ENCODE data around the gene WNT16. TPM values are rescaled to one million over a fixed set of nuclear protein-coding genes. Genes with fewer than 3 reads are reported as not detected.

WNT16 gene
- total RNA-seq, 2 experiments from 2014 or later = not detected

DNA sequence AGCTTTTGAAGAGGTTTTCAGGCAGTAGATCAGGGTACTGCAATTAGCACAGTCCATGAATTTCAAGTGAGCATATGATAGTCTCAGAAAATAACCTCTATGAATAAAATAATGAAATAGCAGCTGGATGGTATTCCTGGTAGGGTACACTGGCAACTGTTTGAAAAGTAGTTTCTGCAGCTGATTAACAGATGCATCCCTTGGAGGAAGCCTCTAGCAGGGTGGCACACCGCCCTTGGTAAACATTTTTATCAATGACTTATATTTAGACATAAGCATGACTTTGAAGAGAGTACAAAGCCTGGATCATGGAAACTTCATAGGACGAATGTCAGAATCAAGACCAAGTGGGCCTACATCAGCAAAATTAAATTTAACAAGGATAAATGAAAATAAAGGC lies 26.8 kb downstream of the WNT16 start:
- Mint-ChIP-seq H3K36me3 (ENCODE audit: low read depth) (peaks cover 35% of the 10 kb centered on the region), H3K27me3 (no peaks in the 10 kb centered on the region), H3K4me3 (no peak overlapping the region), H3K27ac (no peak overlapping the region), H3K4me1 (ENCODE audit: low read depth) (no peaks in the 10 kb centered on the region), H3K9me3 (no peaks in the 10 kb centered on the region)
- intact Hi-C loops (cut with micrococcal nuclease) = no loop called here
- ChIA-PET POLR2A (no interaction called here), CTCF (interaction anchor here (1.0 kb wide), 1 partner anchor 12 kb away, joined by 3 read pairs; no protein-coding TSS in a partner anchor)
- no peak for ATAC-seq
- DNase-seq = no peak
- TF ChIP-seq CTCF (IDR thresholded peaks at IDR 0.05) = no peak

DNA sequence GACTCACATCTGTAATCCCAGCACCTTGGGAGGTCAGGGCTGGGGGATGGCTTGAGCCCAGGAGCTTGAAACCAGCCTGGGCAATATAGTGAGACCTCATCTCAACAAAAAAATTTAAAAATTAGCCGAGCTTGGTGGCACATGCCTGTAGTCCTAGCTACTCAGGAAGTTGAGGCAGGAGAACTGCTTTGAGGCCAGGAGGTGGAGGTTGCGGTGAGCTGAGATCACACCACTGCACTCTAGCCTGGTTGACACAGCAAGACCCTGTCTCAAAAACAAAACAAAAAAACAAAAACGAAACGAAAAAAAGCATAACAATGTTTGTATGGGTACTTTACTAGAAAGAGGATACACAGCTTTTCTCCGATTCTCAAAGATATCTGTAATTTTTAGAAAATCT lies 31.8 kb downstream of the WNT16 start:
- no peaks in the 10 kb centered on the region for H3K9me3 Mint-ChIP-seq
- H3K36me3 Mint-ChIP-seq (ENCODE audit: low read depth) = peaks cover 42% of the 10 kb centered on the region
- DNase-seq (peak; percentile 8), ATAC-seq (peak; percentile 45)
- TF ChIP-seq CTCF (IDR thresholded peaks at IDR 0.05) = no peak
- intact Hi-C loops (cut with micrococcal nuclease) = no loop called here
- ChIA-PET POLR2A (interaction anchor here (0.6 kb wide), 1 partner anchor 183 kb away, joined by 4 read pairs; no protein-coding TSS in a partner anchor), CTCF (interaction anchor here (1.1 to 1.2 kb wide), 2 partner anchors 35 to 187 kb away, joined by 3 read pairs; no protein-coding TSS in a partner anchor)
- H3K27me3 Mint-ChIP-seq = no peaks in the 10 kb centered on the region
- H3K27ac Mint-ChIP-seq = no peak overlapping the region
- no peaks in the 10 kb centered on the region for H3K4me1 Mint-ChIP-seq (ENCODE audit: low read depth)
- H3K4me3 Mint-ChIP-seq = no peak overlapping the region

GRCh38 chr7:121366852-121367431 lies 38.1 kb downstream of the WNT16 start:
- POLR2A ChIA-PET = interaction anchor here (0.8 kb wide), 1 partner anchor 180 kb away, joined by 3 read pairs; no protein-coding TSS in a partner anchor
- intact Hi-C loops (cut with micrococcal nuclease) = loop anchor here (1.0 kb wide), 1 partner anchor 180 kb away; no protein-coding TSS in a partner anchor
- peak; percentile 84 for TF ChIP-seq CTCF (IDR thresholded peaks at IDR 0.05)
- peaks cover 36% of the 10 kb centered on the region for H3K36me3 Mint-ChIP-seq (ENCODE audit: low read depth)
- CTCF ChIA-PET = interaction anchor here (0.7 to 8.5 kb wide), 30 partner anchors 8 to 627 kb away, joined by 3 to 104 read pairs (median 5); partner anchors contain the start of gene FAM3C
- DNase-seq (peak; percentile 33), ATAC-seq (peak; percentile 45)
- no peaks in the 10 kb centered on the region for H3K9me3 Mint-ChIP-seq
- peaks cover 24% of the 10 kb centered on the region for H3K4me1 Mint-ChIP-seq (ENCODE audit: low read depth)
- no peak overlapping the region for H3K27ac Mint-ChIP-seq
- no peak overlapping the region for H3K4me3 Mint-ChIP-seq
- H3K27me3 Mint-ChIP-seq = no peaks in the 10 kb centered on the region

- DNase-seq = peak; percentile 16
- H3K9me3 Mint-ChIP-seq = no peaks in the 10 kb centered on the region
- H3K4me1 Mint-ChIP-seq (ENCODE audit: low read depth) = peaks cover 35% of the 10 kb centered on the region
- H3K36me3 Mint-ChIP-seq (ENCODE audit: low read depth) = peaks cover 25% of the 10 kb centered on the region
- TF ChIP-seq CTCF (IDR thresholded peaks at IDR 0.05) = no peak
- CTCF ChIA-PET = interaction anchor here (0.9 to 8.5 kb wide), 7 partner anchors 12 to 179 kb away, joined by 3 to 104 read pairs (median 3); partner anchors contain the start of gene FAM3C
- intact Hi-C loops (cut with micrococcal nuclease) = no loop called here
- H3K27me3 Mint-ChIP-seq = no peaks in the 10 kb centered on the region
- POLR2A ChIA-PET = interaction anchor here (0.9 kb wide), 1 partner anchor 44 kb away, joined by 3 read pairs; no protein-coding TSS in a partner anchor
- ATAC-seq = peak; percentile 37
- no peak overlapping the region for H3K4me3 Mint-ChIP-seq
- peak overlapping the region; percentile 81 for H3K27ac Mint-ChIP-seq
Measured at GRCh38 chr7:121369462-121369861, 40.7 kb downstream of the WNT16 start.

DNA sequence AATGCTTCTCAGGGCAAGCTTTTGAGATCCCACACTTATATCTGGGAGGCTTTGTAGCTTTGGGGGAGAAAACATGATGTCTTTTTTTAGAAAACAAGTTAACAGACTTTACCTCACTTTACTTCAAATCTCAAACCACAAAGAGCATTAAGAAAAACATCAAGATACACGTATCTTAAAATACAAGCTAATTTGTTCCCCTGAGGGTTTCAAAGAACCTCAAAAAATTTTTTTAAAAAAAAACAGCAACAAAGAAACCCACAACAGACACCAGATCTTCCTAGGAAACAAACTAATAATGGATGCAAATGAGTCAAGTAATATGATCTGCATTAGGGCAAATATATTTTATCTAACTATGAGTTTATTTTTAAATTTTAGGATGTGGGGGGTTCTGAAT lies 42.6 kb downstream of the WNT16 start:
- Mint-ChIP-seq H3K4me3 (no peak overlapping the region), H3K27ac (peak overlapping the region; percentile 75), H3K4me1 (ENCODE audit: low read depth) (peaks cover 41% of the 10 kb centered on the region), H3K36me3 (ENCODE audit: low read depth) (peaks cover 31% of the 10 kb centered on the region), H3K9me3 (no peaks in the 10 kb centered on the region), H3K27me3 (no peaks in the 10 kb centered on the region)
- ChIA-PET POLR2A (interaction anchor here (1.1 kb wide), 1 partner anchor 174 kb away, joined by 4 read pairs; no protein-coding TSS in a partner anchor), CTCF (interaction anchor here (1.0 to 8.5 kb wide), 6 partner anchors 9 to 177 kb away, joined by 3 to 104 read pairs (median 4); partner anchors contain the start of gene FAM3C)
- DNase-seq (no peak), ATAC-seq (no peak)
- intact Hi-C loops (cut with micrococcal nuclease) = loop anchor here (5.0 kb wide), 1 partner anchor 161 kb away; no protein-coding TSS in a partner anchor
- no peak for TF ChIP-seq CTCF (IDR thresholded peaks at IDR 0.05)
